ENCODE measurements around the gene SETD2. TPM values are rescaled to one million over a fixed set of nuclear protein-coding genes. Genes with fewer than 3 reads are reported as not detected.
"Not testable (repeated sequence)": the region's sequence is repeated elsewhere in the genome, so short reads cannot be mapped to it uniquely, and the experiment has no call there.

Gene SETD2
- total RNA-seq, 1 donor from 2014 or later, result 73.9 TPM

- no peaks in the 10 kb centered on the region for H3K9me3 Mint-ChIP-seq (ENCODE audit: low read depth)
- peaks cover under 1% of the 10 kb centered on the region for H3K4me1 Mint-ChIP-seq (ENCODE audit: low read depth)
- no peak for TF ChIP-seq CTCF (IDR thresholded peaks at IDR 0.05; ENCODE audit: unreplicated experiment)
- peaks cover 3% of the 10 kb centered on the region for H3K36me3 Mint-ChIP-seq (ENCODE audit: insufficient read depth)
- DNase-seq (ENCODE audit: low spot score, unreplicated experiment), result no peak
- no peak overlapping the region for H3K27ac Mint-ChIP-seq
- no peak overlapping the region for H3K4me3 Mint-ChIP-seq (ENCODE audit: low read depth)
- H3K27me3 Mint-ChIP-seq, result no peaks in the 10 kb centered on the region
These were observed 33.4 kb downstream of the SETD2 start for GRCh38 chr3:47130557-47130956.

- no peak overlapping the region for H3K4me3 Mint-ChIP-seq (ENCODE audit: low read depth)
- no peaks in the 10 kb centered on the region for H3K9me3 Mint-ChIP-seq (ENCODE audit: low read depth)
- H3K36me3 Mint-ChIP-seq (ENCODE audit: insufficient read depth), result peaks cover 15% of the 10 kb centered on the region
- no peak for DNase-seq (ENCODE audit: low spot score, unreplicated experiment)
- H3K27ac Mint-ChIP-seq, result no peak overlapping the region
- H3K27me3 Mint-ChIP-seq, result no peaks in the 10 kb centered on the region
- no peaks in the 10 kb centered on the region for H3K4me1 Mint-ChIP-seq (ENCODE audit: low read depth)
- no peak for TF ChIP-seq CTCF (IDR thresholded peaks at IDR 0.05; ENCODE audit: unreplicated experiment)
These were observed 35.8 kb downstream of the SETD2 start for GRCh38 chr3:47128137-47128536.

GRCh38 chr3:47123857-47124256 is 40.1 kb downstream of the SETD2 start:
- peak overlapping the region; percentile 18 for H3K27ac Mint-ChIP-seq
- no peaks in the 10 kb centered on the region for H3K9me3 Mint-ChIP-seq (ENCODE audit: low read depth)
- no peak for TF ChIP-seq CTCF (IDR thresholded peaks at IDR 0.05; ENCODE audit: unreplicated experiment)
- H3K36me3 Mint-ChIP-seq (ENCODE audit: insufficient read depth), result peaks cover 37% of the 10 kb centered on the region
- DNase-seq (ENCODE audit: low spot score, unreplicated experiment), result no peak
- H3K4me1 Mint-ChIP-seq (ENCODE audit: low read depth), result no peaks in the 10 kb centered on the region
- H3K27me3 Mint-ChIP-seq, result no peaks in the 10 kb centered on the region
- H3K4me3 Mint-ChIP-seq (ENCODE audit: low read depth), result no peak overlapping the region

- H3K36me3 Mint-ChIP-seq (ENCODE audit: insufficient read depth), result peaks cover 41% of the 10 kb centered on the region
- no peaks in the 10 kb centered on the region for H3K27me3 Mint-ChIP-seq
- TF ChIP-seq CTCF (IDR thresholded peaks at IDR 0.05; ENCODE audit: unreplicated experiment), result no peak
- H3K27ac Mint-ChIP-seq, result no peak overlapping the region
- no peaks in the 10 kb centered on the region for H3K9me3 Mint-ChIP-seq (ENCODE audit: low read depth)
- no peak overlapping the region for H3K4me3 Mint-ChIP-seq (ENCODE audit: low read depth)
- no peaks in the 10 kb centered on the region for H3K4me1 Mint-ChIP-seq (ENCODE audit: low read depth)
- no peak for DNase-seq (ENCODE audit: low spot score, unreplicated experiment)
These were observed 42.5 kb downstream of the SETD2 start for GRCh38 chr3:47121409-47121808.

GRCh38 chr3:47120138-47120537 is 43.8 kb downstream of the SETD2 start:
- Mint-ChIP-seq H3K27ac (no peak overlapping the region), H3K4me3 (ENCODE audit: low read depth) (no peak overlapping the region), H3K4me1 (ENCODE audit: low read depth) (no peaks in the 10 kb centered on the region), H3K27me3 (no peaks in the 10 kb centered on the region), H3K36me3 (ENCODE audit: insufficient read depth) (peaks cover 37% of the 10 kb centered on the region), H3K9me3 (ENCODE audit: low read depth) (no peaks in the 10 kb centered on the region)
- TF ChIP-seq CTCF (IDR thresholded peaks at IDR 0.05; ENCODE audit: unreplicated experiment), result no peak
- no peak for DNase-seq (ENCODE audit: low spot score, unreplicated experiment)

- DNase-seq (ENCODE audit: low spot score, unreplicated experiment); H3K9me3 Mint-ChIP-seq (ENCODE audit: low read depth); H3K4me1 Mint-ChIP-seq (ENCODE audit: low read depth); H3K27me3 Mint-ChIP-seq; H3K4me3 Mint-ChIP-seq (ENCODE audit: low read depth): not testable (repeated sequence)
- Mint-ChIP-seq H3K36me3 (ENCODE audit: insufficient read depth) (peaks cover 39% of the 10 kb centered on the region), H3K27ac (peak overlapping the region; percentile 14)
These were observed 44.5 kb downstream of the SETD2 start for GRCh38 chr3:47119387-47119786.
